SK-N-MC (cell line): ENCODE measurements around the gene GNAS.
A peak's percentile ranks its signal among the peaks of the same experiment; 100 is the strongest.

Experiments used
- DNase-seq: peaks from one replicate; pipeline ENCODE4 v3.0.0-alpha.2; 2011; ENCODE audit warnings: low read depth, low spot score
- H3K27ac ChIP-seq: fragments of 200-600 bp; sonication (generic); 2 replicates; pipeline ENCODE4 v1.5.1; 2016; ENCODE audit warnings: mixed run types
- H3K36me3 ChIP-seq: fragments of 200-600 bp; sonication (generic); 2 replicates; pipeline ENCODE4 v1.6.1; 2017; ENCODE audit warnings: antibody characterized with exemption, low read length, mixed read lengths; ENCODE audit not compliant: insufficient read depth
- H3K4me3 ChIP-seq: fragments of 200-600 bp; sonication (generic); 2 replicates; pipeline ENCODE4 v1.5.1; 2016
- H3K9ac ChIP-seq: fragments of 200-600 bp; sonication (generic); 2 replicates; pipeline ENCODE4 v1.8.0; 2017; ENCODE audit warnings: mixed run types, mixed read lengths; ENCODE audit not compliant: insufficient read length
- H3K9me3 ChIP-seq: fragments of 200-600 bp; sonication (generic); 2 replicates; pipeline ENCODE4 v1.6.1; 2017; ENCODE audit warnings: low read depth, mild to moderate bottlenecking, antibody characterized with exemption, low read length, moderate library complexity, mixed read lengths
- EZH2 ChIP-seq: fragments of 200-600 bp; sonication (generic); IDR thresholded peaks from one replicate; pipeline ENCODE4 v1.6.1; 2017; ENCODE audit warnings: antibody characterized with exemption
- FOXP2 ChIP-seq: optimal IDR thresholded peaks from 2 replicates; pipeline ENCODE3; 2011; ENCODE audit warnings: mild to moderate bottlenecking, moderate library complexity; ENCODE audit not compliant: insufficient read depth; ENCODE audit errors: extremely low read length, control extremely low read depth
- POLR2AphosphoS5 ChIP-seq: IDR thresholded peaks from 2 replicates; pipeline ENCODE4 v1.6.1; 2012; ENCODE audit warnings: mild to moderate bottlenecking, low read depth, low read length, borderline replicate concordance

Gene GNAS

DNA sequence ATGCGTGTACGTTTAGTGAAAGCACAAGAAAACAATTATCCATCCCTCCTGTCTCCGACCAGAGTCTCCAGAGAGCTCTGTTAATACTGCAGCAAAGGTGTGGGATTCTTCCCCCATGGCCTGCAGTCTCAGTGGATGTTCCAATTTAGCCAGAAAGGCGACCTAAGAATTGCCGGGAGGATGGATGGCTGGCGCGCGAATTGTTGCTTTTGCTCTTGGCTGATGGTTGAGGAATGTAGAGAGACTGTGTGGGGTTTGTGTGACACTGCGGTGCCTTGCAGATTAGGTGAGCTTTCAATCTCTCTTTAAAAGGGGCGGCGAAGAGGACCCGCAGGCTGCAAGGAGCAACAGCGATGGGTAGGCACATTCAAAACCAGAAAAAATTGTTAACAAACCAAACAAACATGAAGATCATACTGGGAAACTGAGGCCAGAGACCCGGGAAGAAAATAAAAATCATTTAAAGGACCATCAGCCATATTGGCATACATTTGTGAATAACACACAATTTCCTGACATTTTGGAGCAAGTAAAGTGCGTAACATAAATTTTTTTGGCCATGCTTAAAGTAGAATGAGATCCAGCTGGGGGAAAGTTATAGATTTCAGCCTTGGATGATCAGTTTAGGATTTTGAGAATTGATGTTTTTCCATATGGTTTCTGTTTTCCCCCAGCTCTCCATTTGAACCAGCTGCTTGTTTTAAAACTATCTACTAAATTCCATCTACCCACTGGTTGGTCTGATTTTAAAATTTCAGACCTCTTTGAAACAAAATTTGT, 46.3 kb downstream of the GNAS start:
- H3K4me3 ChIP-seq: no peak overlapping the region
- H3K9ac ChIP-seq: peak overlapping the region; percentile 11
- H3K27ac ChIP-seq: peak overlapping the region; percentile 71; the same call in 1 of the 2 replicates
- no peaks in the 10 kb centered on the region for H3K9me3 ChIP-seq
- H3K36me3 ChIP-seq: peaks cover 78% of the 10 kb centered on the region
- DNase-seq: no peak
- no peak for TF ChIP-seq EZH2
- no peak for TF ChIP-seq POLR2AphosphoS5
- no peak for TF ChIP-seq FOXP2

DNA sequence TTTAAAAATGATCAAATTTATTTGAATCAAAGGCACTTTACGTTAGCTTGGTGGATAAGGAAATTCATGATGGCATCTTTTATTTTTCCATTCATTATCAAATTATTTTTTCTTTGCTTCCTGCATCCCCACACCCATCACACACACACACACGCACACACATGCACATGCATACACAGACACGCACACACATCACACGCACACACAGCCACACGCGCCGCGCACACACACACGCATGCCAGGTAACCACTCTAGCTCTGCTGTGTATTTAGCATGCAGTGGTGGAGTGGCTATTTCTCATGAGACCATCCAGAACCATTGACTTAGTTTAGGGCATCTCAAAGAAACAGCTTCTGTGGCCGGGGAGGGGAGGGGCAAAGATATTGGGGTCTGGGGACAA, 47.0 kb downstream of the GNAS start:
- no peak for DNase-seq
- Histone ChIP-seq H3K36me3 (peaks cover 84% of the 10 kb centered on the region), H3K4me3 (peak overlapping the region; percentile 32; the same call in 1 of the 2 replicates), H3K9ac (no peak overlapping the region), H3K9me3 (no peaks in the 10 kb centered on the region), H3K27ac (no peak overlapping the region)
- TF ChIP-seq POLR2AphosphoS5: no peak
- TF ChIP-seq EZH2: no peak
- TF ChIP-seq FOXP2: no peak

DNA sequence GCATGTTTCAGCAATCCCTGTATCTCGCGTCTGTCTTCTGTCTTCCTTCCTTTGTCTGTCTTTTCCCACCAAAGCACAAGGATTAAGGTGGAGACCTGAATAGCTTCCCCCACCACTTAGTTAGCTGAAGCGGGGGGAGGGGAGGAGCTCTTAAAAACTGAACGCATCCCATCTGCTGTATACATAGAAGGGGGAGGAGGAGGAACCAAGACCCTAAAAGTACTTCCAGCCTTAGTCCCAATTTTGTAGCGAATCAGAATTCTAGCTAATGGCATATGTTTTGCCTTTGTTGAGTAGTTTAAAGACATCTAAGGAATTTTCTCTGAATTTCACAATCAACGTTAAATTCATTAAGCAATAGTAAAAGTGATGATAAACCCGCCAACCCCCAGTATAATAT, 47.9 kb downstream of the GNAS start:
- Histone ChIP-seq H3K9me3 (no peaks in the 10 kb centered on the region), H3K36me3 (peaks cover 90% of the 10 kb centered on the region), H3K27ac (peak overlapping the region; percentile 33; the same call in 1 of the 2 replicates), H3K9ac (no peak overlapping the region), H3K4me3 (peak overlapping the region; percentile 32; the same call in 1 of the 2 replicates)
- TF ChIP-seq FOXP2: no peak
- no peak for TF ChIP-seq POLR2AphosphoS5
- no peak for TF ChIP-seq EZH2
- DNase-seq: no peak

DNA sequence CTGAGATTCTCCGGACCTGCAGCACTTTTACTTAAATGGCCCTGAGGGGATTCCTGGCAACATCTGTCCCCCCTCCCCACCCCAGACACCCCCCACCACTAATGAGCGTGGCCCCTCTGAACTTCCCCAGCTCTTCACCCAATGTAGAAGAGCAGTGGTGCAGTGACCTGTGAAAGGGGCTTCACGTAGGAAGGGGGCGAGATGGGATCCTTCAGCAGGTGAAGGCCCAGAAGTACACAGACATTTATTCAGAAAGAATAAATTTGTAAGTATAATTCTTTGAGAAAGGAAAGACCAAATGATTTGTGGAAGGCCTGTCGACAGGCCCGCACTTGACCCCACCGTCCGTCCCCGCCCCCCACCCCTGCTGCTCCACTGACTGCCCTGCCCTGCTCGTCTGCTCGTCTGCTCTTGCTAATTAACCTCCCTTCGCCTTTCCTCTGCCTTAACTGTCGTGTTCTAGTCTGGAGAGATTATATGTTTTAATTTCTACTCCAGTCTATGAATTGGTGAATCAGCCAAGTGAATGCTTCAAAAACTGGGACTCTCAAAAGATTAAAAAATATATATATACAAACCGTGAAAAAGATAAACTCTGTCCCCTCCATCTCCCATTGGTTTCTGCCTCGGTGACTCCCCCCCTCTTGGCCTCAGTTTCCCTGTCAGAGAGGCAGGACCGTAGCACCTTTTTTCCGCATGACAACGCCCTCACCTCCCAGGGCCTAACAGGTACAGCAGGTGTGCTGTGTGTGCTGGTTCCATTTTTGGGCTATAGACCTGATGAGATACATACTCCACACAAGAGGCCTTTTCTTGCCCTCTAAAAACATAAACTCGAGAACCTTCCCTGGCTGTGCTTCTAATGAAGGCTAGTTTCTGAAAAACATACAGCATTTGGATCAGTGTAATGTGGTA, 49.2 kb downstream of the GNAS start:
- Histone ChIP-seq H3K9ac (no peak overlapping the region), H3K9me3 (no peaks in the 10 kb centered on the region), H3K4me3 (no peak overlapping the region), H3K36me3 (peaks cover 88% of the 10 kb centered on the region), H3K27ac (0 out of 2 replicates have a peak overlapping the region, but pooled peaks have one; percentile 33)
- no peak for DNase-seq
- TF ChIP-seq POLR2AphosphoS5 (no peak), FOXP2 (no peak), EZH2 (no peak)

DNA sequence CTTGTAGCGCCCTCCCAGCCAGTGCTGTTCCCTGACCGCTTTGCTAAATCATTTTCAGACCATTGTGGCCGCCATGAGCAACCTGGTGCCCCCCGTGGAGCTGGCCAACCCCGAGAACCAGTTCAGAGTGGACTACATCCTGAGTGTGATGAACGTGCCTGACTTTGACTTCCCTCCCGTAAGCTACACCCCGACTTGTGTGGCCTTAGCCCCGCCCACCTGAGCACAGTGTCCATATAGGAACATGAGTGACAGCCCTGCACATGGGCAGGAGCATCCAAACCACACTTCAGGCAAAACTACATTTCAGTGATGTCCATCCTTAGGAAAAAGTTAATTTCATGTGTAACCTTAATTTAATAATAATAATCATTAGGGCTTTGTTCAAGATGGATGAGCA, 51.1 kb downstream of the GNAS start:
- H3K36me3 ChIP-seq: peaks cover 90% of the 10 kb centered on the region
- no peak overlapping the region for H3K9ac ChIP-seq
- no peak for DNase-seq
- H3K4me3 ChIP-seq: no peak overlapping the region
- H3K9me3 ChIP-seq: no peaks in the 10 kb centered on the region
- TF ChIP-seq FOXP2 (no peak), EZH2 (no peak), POLR2AphosphoS5 (no peak)
- no peak overlapping the region for H3K27ac ChIP-seq

DNA sequence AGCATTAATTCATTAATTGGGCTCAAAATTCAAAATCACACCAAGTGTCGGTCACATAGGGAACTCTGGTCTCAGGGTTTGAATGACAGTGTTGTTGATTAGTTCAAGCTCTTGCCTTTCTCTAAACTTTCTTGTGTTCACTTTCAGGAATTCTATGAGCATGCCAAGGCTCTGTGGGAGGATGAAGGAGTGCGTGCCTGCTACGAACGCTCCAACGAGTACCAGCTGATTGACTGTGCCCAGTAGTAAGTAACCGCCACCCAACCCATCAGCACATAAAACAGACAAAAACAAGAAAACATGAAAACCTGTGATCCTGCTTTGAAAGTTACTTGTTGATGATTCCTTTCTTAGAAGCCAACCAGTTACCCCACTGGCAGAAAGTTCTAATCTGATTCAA, 52.7 kb downstream of the GNAS start:
- no peak overlapping the region for H3K9ac ChIP-seq

DNA sequence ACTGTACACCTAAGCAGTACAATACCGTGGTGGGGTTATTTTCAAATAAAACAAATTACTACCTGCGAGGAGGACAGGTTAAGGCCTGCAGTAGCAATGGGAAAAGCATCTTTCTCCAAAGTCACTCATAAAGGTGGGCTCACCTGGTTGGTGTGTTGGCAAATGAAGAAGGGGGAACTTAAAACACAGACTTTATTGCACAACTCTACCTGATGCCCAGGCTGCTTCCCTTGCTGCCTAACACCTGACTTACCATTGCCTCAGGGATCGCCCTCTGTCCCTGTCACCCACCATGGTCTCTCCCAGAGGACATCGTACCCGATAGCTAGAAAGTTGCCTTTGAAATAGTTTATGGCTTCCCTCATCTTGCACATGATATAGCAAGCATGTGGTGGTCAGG, 53.6 kb downstream of the GNAS start:
- no peak overlapping the region for H3K9ac ChIP-seq
- DNase-seq: no peak
- H3K27ac ChIP-seq: peak overlapping the region; percentile 5; the same call in 1 of the 2 replicates
- peaks cover 92% of the 10 kb centered on the region for H3K36me3 ChIP-seq
- no peaks in the 10 kb centered on the region for H3K9me3 ChIP-seq
- no peak overlapping the region for H3K4me3 ChIP-seq
- TF ChIP-seq FOXP2 (no peak), POLR2AphosphoS5 (no peak), EZH2 (no peak)

More for the DNA sequence above, 52.7 kb downstream of the GNAS start:
- no peak overlapping the region for H3K4me3 ChIP-seq
- H3K27ac ChIP-seq: peak overlapping the region; percentile 5; the same call in 1 of the 2 replicates
- TF ChIP-seq EZH2 (no peak), FOXP2 (no peak), POLR2AphosphoS5 (no peak)
- H3K9me3 ChIP-seq: no peaks in the 10 kb centered on the region
- no peak for DNase-seq
- peaks cover 90% of the 10 kb centered on the region for H3K36me3 ChIP-seq

DNA sequence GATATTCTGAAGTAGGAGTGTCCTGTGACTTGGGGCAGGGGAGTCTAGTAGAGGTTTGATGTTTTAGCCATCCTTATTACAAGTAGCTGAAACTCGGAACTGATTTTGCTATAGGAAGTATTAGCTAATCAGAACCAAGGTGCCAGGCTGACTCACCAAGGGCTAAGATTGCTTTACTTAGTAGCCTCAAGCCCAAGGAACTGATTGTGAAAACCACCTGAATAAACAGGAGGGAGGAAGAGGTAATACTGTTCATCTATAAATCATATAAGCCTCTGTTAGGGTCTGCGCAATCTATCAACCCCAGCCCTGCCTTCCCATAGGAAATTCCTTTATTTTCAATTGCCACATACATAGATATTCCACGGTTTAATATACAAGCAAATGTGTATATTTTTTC, 54.4 kb downstream of the GNAS start:
- no peak for DNase-seq
- TF ChIP-seq EZH2 (no peak), POLR2AphosphoS5 (no peak), FOXP2 (no peak)
- Histone ChIP-seq H3K4me3 (peak overlapping the region; percentile 75), H3K9me3 (no peaks in the 10 kb centered on the region), H3K27ac (peak overlapping the region; percentile 89), H3K9ac (peak overlapping the region; percentile 59), H3K36me3 (peaks cover 94% of the 10 kb centered on the region)
